HCT116 (cell line): ENCODE measurements around the gene ZFR2. TPM values are rescaled to one million over a fixed set of nuclear protein-coding genes. Genes with fewer than 3 reads are reported as not detected.

ENCODE experiments used
- ATAC-seq: fragments of 200-7000 bp; cut with Tn5 transposase; 2 replicates; pipeline ENCODE4 v1.9.1; 2020; ENCODE audit warnings: mild to moderate bottlenecking, moderate library complexity
- BruUV-seq: library from RNA; stranded (reverse); fragments of 400-500 nt; replicated peaks from 2 replicates; lab custom pipeline; 2021; lab: Mats Ljungman, UMichigan
- CTCF ChIA-PET: fragments of 300-600 bp; sonication (Branson Sonifier 250); formaldehyde crosslinking; loops from one replicate; lab custom pipeline; 2021; ENCODE audit warnings: antibody characterized with exemption; lab: Charles Lee
- POLR2A ChIA-PET: fragments of 300-600, 350-600 bp; sonication (Branson Sonifier 250); formaldehyde crosslinking; loops from one replicate; lab custom pipeline; 2021; ENCODE audit warnings: antibody characterized with exemption; lab: Charles Lee
- RAD21 ChIA-PET, 2 experiments: fragments of 300-600 bp; sonication (Branson Sonifier 250); formaldehyde crosslinking; loops; one replicate each; lab custom pipeline; 2023; ENCODE audit warnings: low total read pairs in 2 of 2; ENCODE audit not compliant: uncharacterized antibody in 2 of 2, unreplicated experiment in 2 of 2, low non-redundant PET in 1 of 2; lab: Charles Lee
- DNase-seq: peaks from one replicate; pipeline ENCODE4 v3.0.0-alpha.2; 2010; ENCODE audit warnings: low read depth, low spot score
- H2AFZ ChIP-seq: fragments of 200-600 bp; shearing (Covaris generic), sonication (generic); 2 replicates; pipeline ENCODE4 v1.6.1; 2017; ENCODE audit warnings: low read depth, mixed run types, mixed read lengths, antibody characterized with exemption, low read length; ENCODE audit not compliant: poor library complexity, severe bottlenecking
- H3K27ac ChIP-seq: 2 replicates; pipeline ENCODE4 v1.5.1; 2012; ENCODE audit warnings: low read depth, low read length
- H3K27me3 ChIP-seq: fragments of 200-600 bp; sonication (generic); 2 replicates; pipeline ENCODE4 v1.6.1; 2016; ENCODE audit warnings: mixed run types, low read length, mixed read lengths; ENCODE audit not compliant: insufficient read depth
- H3K36me3 ChIP-seq, 2 experiments: fragments of 200-500 bp in 1 of 2; fragments of 200-600 bp in 1 of 2; sonication (Bioruptor generic) in 1 of 2; sonication (generic) in 1 of 2; 2 replicates each; pipeline versions ENCODE4 v1.5.1 to v1.6.1; 2014 to 2016; ENCODE audit warnings: low read length in 2 of 2, inconsistent platforms in 1 of 2, mixed read lengths in 1 of 2, mixed run types in 1 of 2; ENCODE audit not compliant: insufficient read depth in 2 of 2, control insufficient read depth in 1 of 2
- H3K4me1 ChIP-seq, 2 experiments: fragments of 200-600 bp in 1 of 2; sonication (generic) in 1 of 2; 2 replicates each; pipeline versions ENCODE4 v1.5.1 to v1.6.1; 2012 to 2017; ENCODE audit warnings: low read length in 2 of 2, inconsistent platforms in 1 of 2, mild to moderate bottlenecking in 1 of 2, mixed read lengths in 1 of 2, mixed run types in 1 of 2, moderate library complexity in 1 of 2; ENCODE audit not compliant: insufficient read depth in 2 of 2, control insufficient read depth in 1 of 2
- H3K4me2 ChIP-seq: fragments of 200-600 bp; sonication (generic); 2 replicates; pipeline ENCODE4 v1.6.1; 2017; ENCODE audit warnings: mixed run types, low read length, mixed read lengths
- H3K4me3 ChIP-seq, 2 experiments: fragments of 200-600 bp in 1 of 2; sonication (generic) in 1 of 2; replicated peaks in 1 of 2; 2 replicates each; pipeline ENCODE4 v1.5.1; 2011 to 2016; ENCODE audit warnings: low read length in 2 of 2, control low read depth in 1 of 2, low read depth in 1 of 2, mild to moderate bottlenecking in 1 of 2, mixed read lengths in 1 of 2, mixed run types in 1 of 2
- H3K79me2 ChIP-seq: fragments of 200-600 bp; sonication (generic); 2 replicates; pipeline ENCODE4 v1.6.1; 2017; ENCODE audit warnings: mild to moderate bottlenecking, mixed run types, low read length, moderate library complexity, mixed read lengths; ENCODE audit not compliant: insufficient read depth
- H3K9ac ChIP-seq: fragments of 200-600 bp; sonication (generic); 2 replicates; pipeline ENCODE4 v1.6.1; 2016; ENCODE audit warnings: low read length, mixed read lengths
- H3K9me2 ChIP-seq: fragments of 200-600 bp; sonication (generic), shearing (Covaris generic); 2 replicates; pipeline ENCODE4 v1.6.1; 2017; ENCODE audit warnings: mixed run types, mild to moderate bottlenecking, moderate library complexity; ENCODE audit not compliant: insufficient read depth
- H3K9me3 ChIP-seq, 2 experiments: fragments of 200-500 bp in 1 of 2; fragments of 200-600 bp in 1 of 2; sonication (Bioruptor generic) in 1 of 2; sonication (generic) in 1 of 2; 2 replicates each; pipeline ENCODE4 v1.6.1; 2014 to 2017; ENCODE audit warnings: low read length in 2 of 2, mixed read lengths in 2 of 2, inconsistent platforms in 1 of 2, low read depth in 1 of 2, mild to moderate bottlenecking in 1 of 2, mixed run types in 1 of 2, moderate library complexity in 1 of 2; ENCODE audit not compliant: control insufficient read depth in 1 of 2, insufficient read depth in 1 of 2
- H4K20me1 ChIP-seq: fragments of 200-600 bp; sonication (generic), shearing (Covaris generic); 2 replicates; pipeline ENCODE4 v1.6.1; 2017; ENCODE audit warnings: mixed run types, mild to moderate bottlenecking, moderate library complexity; ENCODE audit not compliant: insufficient read depth
- CBX3 ChIP-seq: IDR thresholded peaks from 2 replicates; pipeline ENCODE4 v1.6.1; 2012; ENCODE audit warnings: low read depth
- CEBPB ChIP-seq: IDR thresholded peaks from 2 replicates; pipeline ENCODE4 v1.6.1; 2012; ENCODE audit warnings: low read depth
- CTCF ChIP-seq, 3 experiments: fragments of 200-600 bp in 1 of 3; sonication (generic) in 1 of 3; IDR thresholded peaks in 2 of 3; conservative IDR thresholded peaks in 1 of 3; 2 replicates each; pipeline ENCODE4 v1.5.1; 2012 to 2017; ENCODE audit warnings: low read depth in 2 of 3, low read length in 2 of 3, antibody characterized with exemption in 1 of 3, borderline replicate concordance in 1 of 3, control low read depth in 1 of 3, mild to moderate bottlenecking in 1 of 3, mixed read lengths in 1 of 3, mixed run types in 1 of 3, moderate library complexity in 1 of 3; ENCODE audit not compliant: insufficient read depth in 1 of 3
- ELF1 ChIP-seq: IDR thresholded peaks from 2 replicates; pipeline ENCODE4 v1.6.1; 2012; ENCODE audit warnings: low read depth, borderline replicate concordance
- EZH2phosphoT487 ChIP-seq: fragments of 200-600 bp; IDR thresholded peaks from 2 replicates; pipeline ENCODE4 v1.6.1; 2018; ENCODE audit warnings: antibody characterized with exemption, borderline replicate concordance
- FOSL1 ChIP-seq: IDR thresholded peaks from 2 replicates; pipeline ENCODE4 v1.6.1; 2012; ENCODE audit warnings: low read depth
- JUND ChIP-seq: IDR thresholded peaks from 2 replicates; pipeline ENCODE4 v1.6.1; 2012
- POLR2A ChIP-seq: IDR thresholded peaks from 2 replicates; pipeline ENCODE4 v1.7.0; 2011; ENCODE audit warnings: borderline replicate concordance; ENCODE audit not compliant: insufficient read depth, insufficient read length; ENCODE audit errors: extremely low read depth
- SIN3A ChIP-seq: IDR thresholded peaks from 2 replicates; pipeline ENCODE4 v1.6.1; 2012; ENCODE audit warnings: low read depth
- SP1 ChIP-seq: IDR thresholded peaks from 2 replicates; pipeline ENCODE4 v1.6.1; 2012; ENCODE audit warnings: low read depth
- TCF7L2 ChIP-seq: IDR thresholded peaks from 2 replicates; pipeline ENCODE4 v1.7.0; 2011; ENCODE audit warnings: borderline replicate concordance, inconsistent platforms; ENCODE audit not compliant: insufficient read depth, insufficient read length; ENCODE audit errors: extremely low read depth
- ZNF274 ChIP-seq: fragments of 200-500 bp; sonication (Bioruptor generic); IDR thresholded peaks from 2 replicates; pipeline ENCODE4 v1.6.1; 2014; ENCODE audit warnings: mild to moderate bottlenecking, low read depth, low read length, inconsistent platforms
- intact Hi-C: fragments of 100-400 bp; cut with micrococcal nuclease; formaldehyde crosslinking; loops from 2 replicates; pipeline ENCODE4 v1.10.0; 2022
- total RNA-seq: library from RNA; stranded (reverse); gene quantifications from one replicate; pipeline ENCODE4 v1.2.1, GENCODE V29; 2021; ENCODE audit not compliant: unreplicated experiment
- TF ChIP-seq, protein P1 (sequence below): IDR thresholded peaks from 2 replicates; pipeline ENCODE4 v1.6.1; 2012
- TF ChIP-seq, protein P2 (sequence below): IDR thresholded peaks from 2 replicates; pipeline ENCODE4 v1.6.1; 2012; ENCODE audit warnings: low read depth

ZFR2 gene
- total RNA-seq, 1 experiment from 2014 or later = 0.34 TPM

- Histone ChIP-seq H3K9me2 (no peaks in the 10 kb centered on the region), H3K79me2 (no peaks in the 10 kb centered on the region), H3K9me3 (no peaks in the 10 kb centered on the region), H3K4me3 (no peak overlapping the region), H3K4me1 (no peaks in the 10 kb centered on the region), H2AFZ (no peak overlapping the region), H3K27ac (no peak overlapping the region), H3K9ac (no peak overlapping the region), H3K36me3 (no peaks in the 10 kb centered on the region), H3K27me3 (peaks cover 3% of the 10 kb centered on the region; the same call in 1 of the 2 replicates), H4K20me1 (no peaks in the 10 kb centered on the region), H3K4me2 (no peak overlapping the region)
- ChIA-PET CTCF (interaction anchor here (0.9 kb wide), 1 partner anchor 11 kb away, joined by 3 read pairs; no protein-coding TSS in a partner anchor), POLR2A (no interaction called here), RAD21 (no interaction called here)
- BruUV-seq = no TSS peak
- intact Hi-C loops = no loop called here
- TF ChIP-seq, protein P1, sequence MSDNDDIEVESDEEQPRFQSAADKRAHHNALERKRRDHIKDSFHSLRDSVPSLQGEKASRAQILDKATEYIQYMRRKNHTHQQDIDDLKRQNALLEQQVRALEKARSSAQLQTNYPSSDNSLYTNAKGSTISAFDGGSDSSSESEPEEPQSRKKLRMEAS = no peak
- no peak for TF ChIP-seq JUND
- TF ChIP-seq SIN3A = no peak
- TF ChIP-seq CTCF (IDR thresholded peaks at IDR 0.05 in 2 of 3, conservative IDR thresholded peaks at IDR 0.05 in 1 of 3; ENCODE audit: borderline replicate concordance in 1 of 3, insufficient read depth in 1 of 3, low read depth in 2 of 3, low read length in 2 of 3) = no peak
- no peak for TF ChIP-seq SP1
- no peak for TF ChIP-seq ELF1
- no peak for TF ChIP-seq POLR2A
- no peak for TF ChIP-seq FOSL1
- no peak for TF ChIP-seq CBX3
- no peak for TF ChIP-seq CEBPB
- TF ChIP-seq, protein P2, sequence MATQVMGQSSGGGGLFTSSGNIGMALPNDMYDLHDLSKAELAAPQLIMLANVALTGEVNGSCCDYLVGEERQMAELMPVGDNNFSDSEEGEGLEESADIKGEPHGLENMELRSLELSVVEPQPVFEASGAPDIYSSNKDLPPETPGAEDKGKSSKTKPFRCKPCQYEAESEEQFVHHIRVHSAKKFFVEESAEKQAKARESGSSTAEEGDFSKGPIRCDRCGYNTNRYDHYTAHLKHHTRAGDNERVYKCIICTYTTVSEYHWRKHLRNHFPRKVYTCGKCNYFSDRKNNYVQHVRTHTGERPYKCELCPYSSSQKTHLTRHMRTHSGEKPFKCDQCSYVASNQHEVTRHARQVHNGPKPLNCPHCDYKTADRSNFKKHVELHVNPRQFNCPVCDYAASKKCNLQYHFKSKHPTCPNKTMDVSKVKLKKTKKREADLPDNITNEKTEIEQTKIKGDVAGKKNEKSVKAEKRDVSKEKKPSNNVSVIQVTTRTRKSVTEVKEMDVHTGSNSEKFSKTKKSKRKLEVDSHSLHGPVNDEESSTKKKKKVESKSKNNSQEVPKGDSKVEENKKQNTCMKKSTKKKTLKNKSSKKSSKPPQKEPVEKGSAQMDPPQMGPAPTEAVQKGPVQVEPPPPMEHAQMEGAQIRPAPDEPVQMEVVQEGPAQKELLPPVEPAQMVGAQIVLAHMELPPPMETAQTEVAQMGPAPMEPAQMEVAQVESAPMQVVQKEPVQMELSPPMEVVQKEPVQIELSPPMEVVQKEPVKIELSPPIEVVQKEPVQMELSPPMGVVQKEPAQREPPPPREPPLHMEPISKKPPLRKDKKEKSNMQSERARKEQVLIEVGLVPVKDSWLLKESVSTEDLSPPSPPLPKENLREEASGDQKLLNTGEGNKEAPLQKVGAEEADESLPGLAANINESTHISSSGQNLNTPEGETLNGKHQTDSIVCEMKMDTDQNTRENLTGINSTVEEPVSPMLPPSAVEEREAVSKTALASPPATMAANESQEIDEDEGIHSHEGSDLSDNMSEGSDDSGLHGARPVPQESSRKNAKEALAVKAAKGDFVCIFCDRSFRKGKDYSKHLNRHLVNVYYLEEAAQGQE = no peak
- TF ChIP-seq ZNF274 = no peak
- TF ChIP-seq TCF7L2 = no peak
- no peak for TF ChIP-seq EZH2phosphoT487
- no peak for DNase-seq
- ATAC-seq = no peak
Observed at GRCh38 chr19:3862826-3863500, 5.9 kb downstream of the ZFR2 start.
